Measurements from ENCODE around the gene RIIAD1. TPM values are rescaled to one million over a fixed set of nuclear protein-coding genes. Genes with fewer than 3 reads are reported as not detected.
"Not testable (repeated sequence)": the region's sequence is repeated elsewhere in the genome, so short reads cannot be mapped to it uniquely, and the experiment has no call there.

The RIIAD1 gene
- total and polyA plus RNA-seq, 9 donors, result 0.51 to 34.9 (median 0.61) TPM; not detected in 5

DNA sequence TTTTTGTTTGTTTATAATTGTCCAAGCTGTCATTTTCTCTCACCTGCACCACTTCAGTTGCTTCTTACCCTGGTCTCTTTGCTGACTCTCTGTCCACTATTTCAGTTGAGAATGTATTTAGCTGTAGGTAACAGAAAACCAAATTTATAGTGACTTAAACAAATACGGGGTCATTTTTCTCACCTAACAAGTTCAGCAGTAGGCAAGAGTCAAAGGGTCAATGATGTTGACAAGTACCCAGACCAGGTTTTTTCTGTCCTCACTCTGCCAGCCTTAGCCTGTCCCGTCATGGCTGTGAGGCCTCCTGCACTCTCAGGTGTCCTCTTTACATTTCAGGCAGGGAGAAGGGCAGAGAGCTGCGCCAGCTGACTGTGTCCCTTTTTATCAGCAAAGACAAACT, 11.8 kb downstream of the RIIAD1 start:
- 76 to 81% (median 81%) methylated on average over 3 of the region's 3 CpGs for WGBS, 3 donors

DNA sequence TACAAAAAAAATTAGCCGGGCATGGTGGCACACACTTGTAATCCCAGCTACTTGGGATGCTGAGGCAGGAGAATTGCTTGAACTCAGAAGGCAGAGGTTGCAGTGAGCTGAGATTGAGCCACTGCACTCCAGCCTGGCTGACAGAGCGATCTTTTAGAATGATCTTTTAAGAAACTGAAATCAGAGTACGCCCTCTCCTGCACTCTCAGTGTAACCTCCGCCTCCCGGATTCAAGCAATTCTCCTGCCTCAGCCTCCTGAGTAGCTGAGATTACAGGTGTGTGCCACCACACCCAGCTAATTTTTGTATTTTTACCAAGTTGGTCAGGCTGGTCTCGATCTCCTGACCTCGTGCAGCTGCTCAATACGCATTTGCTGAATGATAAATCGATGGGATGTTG, 12.7 kb downstream of the RIIAD1 start:
- DNase-seq; H3K36me3 ChIP-seq; H3K27me3 ChIP-seq; H3K9me3 ChIP-seq; H3K27ac ChIP-seq; H3K4me3 ChIP-seq; H3K4me1 ChIP-seq (ENCODE audit: insufficient read depth): not testable (repeated sequence)
- WGBS, 3 donors, result 90 to 93% (median 91%) methylated on average over 9 of the region's 9 CpGs
- intact Hi-C loops (cut with DNase I), result loop anchor here (2.0 to 10.0 kb wide), 4 partner anchors 139 to 289 kb away; no protein-coding TSS in a partner anchor

More for the DNA sequence above, 11.8 kb downstream of the RIIAD1 start:
- Histone ChIP-seq H3K4me3 (no peak overlapping the region), H3K27me3 (no peaks in the 10 kb centered on the region), H3K36me3 (no peaks in the 10 kb centered on the region), H3K27ac (no peak overlapping the region), H3K4me1 (ENCODE audit: insufficient read depth) (no peaks in the 10 kb centered on the region), H3K9me3 (no peaks in the 10 kb centered on the region)
- intact Hi-C loops (cut with DNase I), result loop anchor here (10.0 kb wide), 3 partner anchors 138 to 288 kb away; no protein-coding TSS in a partner anchor
- no peak for DNase-seq
- TF ChIP-seq, protein P1, sequence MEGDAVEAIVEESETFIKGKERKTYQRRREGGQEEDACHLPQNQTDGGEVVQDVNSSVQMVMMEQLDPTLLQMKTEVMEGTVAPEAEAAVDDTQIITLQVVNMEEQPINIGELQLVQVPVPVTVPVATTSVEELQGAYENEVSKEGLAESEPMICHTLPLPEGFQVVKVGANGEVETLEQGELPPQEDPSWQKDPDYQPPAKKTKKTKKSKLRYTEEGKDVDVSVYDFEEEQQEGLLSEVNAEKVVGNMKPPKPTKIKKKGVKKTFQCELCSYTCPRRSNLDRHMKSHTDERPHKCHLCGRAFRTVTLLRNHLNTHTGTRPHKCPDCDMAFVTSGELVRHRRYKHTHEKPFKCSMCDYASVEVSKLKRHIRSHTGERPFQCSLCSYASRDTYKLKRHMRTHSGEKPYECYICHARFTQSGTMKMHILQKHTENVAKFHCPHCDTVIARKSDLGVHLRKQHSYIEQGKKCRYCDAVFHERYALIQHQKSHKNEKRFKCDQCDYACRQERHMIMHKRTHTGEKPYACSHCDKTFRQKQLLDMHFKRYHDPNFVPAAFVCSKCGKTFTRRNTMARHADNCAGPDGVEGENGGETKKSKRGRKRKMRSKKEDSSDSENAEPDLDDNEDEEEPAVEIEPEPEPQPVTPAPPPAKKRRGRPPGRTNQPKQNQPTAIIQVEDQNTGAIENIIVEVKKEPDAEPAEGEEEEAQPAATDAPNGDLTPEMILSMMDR (IDR thresholded peaks at IDR 0.05), result no peak
- TF ChIP-seq EP300 (IDR thresholded peaks at IDR 0.05), result no peak
- no peak for TF ChIP-seq POLR2A (IDR thresholded peaks at IDR 0.05)

DNA sequence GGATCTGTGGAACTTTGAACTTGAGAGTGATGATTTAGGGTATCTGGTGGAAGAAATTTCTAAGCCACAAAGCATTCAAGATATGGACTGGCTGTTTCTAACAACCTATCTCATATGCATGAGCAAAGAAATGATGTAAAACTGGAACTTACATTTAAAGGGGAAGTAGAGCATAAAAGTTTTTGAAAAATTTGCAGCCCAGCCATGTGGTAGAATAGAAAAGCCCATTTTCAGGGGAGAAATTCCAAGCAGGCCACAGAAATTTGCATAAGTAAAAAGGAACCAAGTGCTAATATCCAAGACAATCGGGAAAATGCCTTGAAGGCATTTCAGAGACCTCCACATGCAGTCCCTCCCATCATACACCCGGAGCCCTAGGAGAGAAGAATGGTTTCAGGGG, 15.7 kb downstream of the RIIAD1 start:
- no peak overlapping the region for H3K27ac ChIP-seq
- no peaks in the 10 kb centered on the region for H3K27me3 ChIP-seq
- H3K36me3 ChIP-seq, result no peaks in the 10 kb centered on the region
- H3K9me3 ChIP-seq, result no peaks in the 10 kb centered on the region
- intact Hi-C loops (cut with DNase I), result loop anchor here (5.0 to 10.0 kb wide), 4 partner anchors 142 to 292 kb away; no protein-coding TSS in a partner anchor
- no peak overlapping the region for H3K4me3 ChIP-seq
- TF ChIP-seq, protein P1 (IDR thresholded peaks at IDR 0.05), result no peak
- no peak for TF ChIP-seq EP300 (IDR thresholded peaks at IDR 0.05)
- TF ChIP-seq POLR2A (IDR thresholded peaks at IDR 0.05), result no peak
- H3K4me1 ChIP-seq (ENCODE audit: insufficient read depth), result no peaks in the 10 kb centered on the region
- WGBS, 3 donors, result 70 to 82% (median 77%) methylated on average over 2 of the region's 2 CpGs
- DNase-seq, result no peak

DNA sequence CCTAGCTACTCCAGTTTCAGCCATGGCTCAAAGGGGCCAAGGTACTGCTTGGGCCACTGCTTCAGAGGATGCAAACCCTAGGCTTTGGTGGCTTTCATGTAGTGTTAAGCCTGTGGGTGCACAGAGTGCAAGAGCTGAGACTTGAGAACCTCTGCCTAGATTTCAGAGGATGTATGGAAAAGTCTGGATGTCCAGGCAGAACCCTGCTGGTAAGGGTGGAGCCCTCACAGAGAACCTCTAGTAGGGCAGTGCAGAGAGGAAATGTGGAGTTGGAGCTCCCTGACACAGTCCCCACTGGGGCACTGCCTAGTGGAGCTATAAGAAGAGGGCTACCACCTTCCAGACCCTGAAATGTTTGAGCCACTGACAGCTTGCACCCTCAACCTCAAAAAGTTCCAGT, 16.2 kb downstream of the RIIAD1 start:
- intact Hi-C loops (cut with DNase I), result loop anchor here (5.0 to 10.0 kb wide), 4 partner anchors 143 to 293 kb away; no protein-coding TSS in a partner anchor
- Histone ChIP-seq H3K4me3 (no peak overlapping the region), H3K27ac (no peak overlapping the region), H3K4me1 (ENCODE audit: insufficient read depth) (no peaks in the 10 kb centered on the region), H3K9me3 (no peaks in the 10 kb centered on the region), H3K27me3 (no peaks in the 10 kb centered on the region), H3K36me3 (no peaks in the 10 kb centered on the region)
- DNase-seq, result no peak
- TF ChIP-seq POLR2A (IDR thresholded peaks at IDR 0.05), result no peak
- TF ChIP-seq EP300 (IDR thresholded peaks at IDR 0.05), result no peak
- TF ChIP-seq, protein P1 (IDR thresholded peaks at IDR 0.05), result no peak

DNA sequence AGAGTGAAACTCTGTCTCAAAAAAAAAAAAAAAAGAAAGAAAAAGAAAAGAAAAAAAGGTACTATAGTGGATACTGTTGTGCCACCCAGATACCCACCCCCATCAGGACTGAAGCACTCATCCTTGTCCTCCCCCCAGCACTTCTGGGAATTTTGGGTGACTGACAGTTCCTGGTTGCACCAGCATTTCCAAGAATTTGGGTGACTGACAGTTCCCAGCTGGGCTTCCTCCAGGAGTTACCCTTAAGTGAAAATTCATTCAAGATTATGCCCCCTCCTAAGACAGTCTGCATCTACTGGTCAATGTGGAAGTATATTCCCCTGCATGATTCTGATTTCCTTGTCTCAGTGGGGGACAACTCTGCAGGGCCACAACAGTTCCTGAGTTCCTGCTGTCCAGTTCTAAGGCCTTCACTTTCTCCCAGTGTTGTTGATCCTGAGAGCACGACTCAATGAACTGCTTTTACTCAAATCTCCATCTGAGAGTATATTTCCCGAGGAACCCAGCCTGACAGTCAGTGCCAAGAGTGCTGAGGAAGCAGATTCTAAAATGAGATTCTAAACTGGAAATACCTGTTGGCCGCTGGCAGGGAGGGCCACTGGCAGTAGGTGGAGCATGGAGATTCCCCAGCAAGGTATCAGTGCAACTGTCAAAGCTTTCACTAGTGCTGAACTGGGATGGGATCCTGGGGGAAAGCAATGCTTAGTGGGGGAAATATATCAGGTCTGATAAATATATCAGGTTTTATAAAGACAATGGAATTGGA, 18.5 kb downstream of the RIIAD1 start:
- DNase-seq, result no peak
- no peak overlapping the region for H3K27ac ChIP-seq
- H3K4me1 ChIP-seq (ENCODE audit: insufficient read depth), result no peaks in the 10 kb centered on the region
- 54 to 68% (median 63%) methylated on average over 3 of the region's 3 CpGs for WGBS, 3 donors
- intact Hi-C loops (cut with DNase I), result loop anchor here (5.0 to 10.0 kb wide), 4 partner anchors 145 to 295 kb away; no protein-coding TSS in a partner anchor
- H3K9me3 ChIP-seq, result no peaks in the 10 kb centered on the region
- no peak overlapping the region for H3K4me3 ChIP-seq
- no peaks in the 10 kb centered on the region for H3K36me3 ChIP-seq
- TF ChIP-seq POLR2A (IDR thresholded peaks at IDR 0.05) (no peak), EP300 (IDR thresholded peaks at IDR 0.05) (no peak)
- TF ChIP-seq, protein P1 (IDR thresholded peaks at IDR 0.05), result no peak
- H3K27me3 ChIP-seq, result no peaks in the 10 kb centered on the region
